Measurements from ENCODE around the gene TENT4A.

DNA sequence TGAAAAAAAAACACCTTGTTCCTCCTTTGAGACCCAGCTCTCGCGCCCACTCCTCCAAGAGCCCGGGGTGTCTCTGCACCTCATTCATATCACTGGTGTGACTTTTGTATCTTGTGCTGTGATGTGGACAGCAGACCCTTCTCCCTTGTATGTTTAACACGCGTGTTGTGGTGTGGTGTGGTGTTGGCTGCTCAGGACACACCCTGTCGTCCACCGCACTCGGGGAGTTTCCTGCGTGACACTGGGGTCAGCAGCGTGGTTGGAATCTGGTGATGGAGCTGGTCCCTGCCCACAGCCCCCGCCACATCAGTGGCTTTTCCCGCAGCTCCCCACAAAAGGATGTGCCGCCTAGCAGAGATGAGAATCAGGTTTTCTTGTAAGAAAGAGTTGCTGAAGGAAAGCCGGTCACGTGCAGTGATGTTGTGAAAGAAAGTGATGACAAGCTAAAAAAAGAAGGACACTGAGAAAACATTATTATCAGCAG is 61.5 kb downstream of the TENT4A start:
- TF ChIP-seq, protein P1, sequence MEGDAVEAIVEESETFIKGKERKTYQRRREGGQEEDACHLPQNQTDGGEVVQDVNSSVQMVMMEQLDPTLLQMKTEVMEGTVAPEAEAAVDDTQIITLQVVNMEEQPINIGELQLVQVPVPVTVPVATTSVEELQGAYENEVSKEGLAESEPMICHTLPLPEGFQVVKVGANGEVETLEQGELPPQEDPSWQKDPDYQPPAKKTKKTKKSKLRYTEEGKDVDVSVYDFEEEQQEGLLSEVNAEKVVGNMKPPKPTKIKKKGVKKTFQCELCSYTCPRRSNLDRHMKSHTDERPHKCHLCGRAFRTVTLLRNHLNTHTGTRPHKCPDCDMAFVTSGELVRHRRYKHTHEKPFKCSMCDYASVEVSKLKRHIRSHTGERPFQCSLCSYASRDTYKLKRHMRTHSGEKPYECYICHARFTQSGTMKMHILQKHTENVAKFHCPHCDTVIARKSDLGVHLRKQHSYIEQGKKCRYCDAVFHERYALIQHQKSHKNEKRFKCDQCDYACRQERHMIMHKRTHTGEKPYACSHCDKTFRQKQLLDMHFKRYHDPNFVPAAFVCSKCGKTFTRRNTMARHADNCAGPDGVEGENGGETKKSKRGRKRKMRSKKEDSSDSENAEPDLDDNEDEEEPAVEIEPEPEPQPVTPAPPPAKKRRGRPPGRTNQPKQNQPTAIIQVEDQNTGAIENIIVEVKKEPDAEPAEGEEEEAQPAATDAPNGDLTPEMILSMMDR (conservative IDR thresholded peaks at IDR 0.05 in 1 of 2, IDR thresholded peaks at IDR 0.05 in 1 of 2; ENCODE audit: extremely low read depth in 1 of 2, insufficient read depth in 1 of 2, low read depth in 1 of 2, low read length in 2 of 2): no peak
- TF ChIP-seq EZH2 (IDR thresholded peaks at IDR 0.05; ENCODE audit: borderline replicate concordance, low read length): no peak

Data from mammary epithelial cell (primary cell).